ENCODE data around the gene YWHAB.

- TF ChIP-seq POLR2A (IDR thresholded peaks at IDR 0.05) (no peak), CTCF (IDR thresholded peaks at IDR 0.05 in 8 of 11, conservative IDR thresholded peaks at IDR 0.05 in 3 of 11) (no peak), POLR2AphosphoS5 (IDR thresholded peaks at IDR 0.05) (no peak)
These were observed 2.1 kb upstream of the YWHAB start for GRCh38 chr20:44883214-44883902.

Measured in spleen (tissue), 7 donors.